H54 (cell line): ENCODE data around the gene VPREB3.

Experiments
- DNase-seq: peaks from one replicate; pipeline ENCODE4 v3.0.0; 2011; ENCODE audit warnings: low spot score, mixed read lengths; ENCODE audit not compliant: insufficient read length
- FAIRE-seq: peaks from 3 replicates; lab custom pipeline; 2011; peaks lifted over from hg19 to GRCh38; lab: Jason Lieb, UNC
- POLR2A ChIP-seq: IDR thresholded peaks from 2 replicates; pipeline ENCODE4 v1.6.1; 2011; ENCODE audit warnings: low read depth, mild to moderate bottlenecking, low read length

VPREB3 gene

DNA sequence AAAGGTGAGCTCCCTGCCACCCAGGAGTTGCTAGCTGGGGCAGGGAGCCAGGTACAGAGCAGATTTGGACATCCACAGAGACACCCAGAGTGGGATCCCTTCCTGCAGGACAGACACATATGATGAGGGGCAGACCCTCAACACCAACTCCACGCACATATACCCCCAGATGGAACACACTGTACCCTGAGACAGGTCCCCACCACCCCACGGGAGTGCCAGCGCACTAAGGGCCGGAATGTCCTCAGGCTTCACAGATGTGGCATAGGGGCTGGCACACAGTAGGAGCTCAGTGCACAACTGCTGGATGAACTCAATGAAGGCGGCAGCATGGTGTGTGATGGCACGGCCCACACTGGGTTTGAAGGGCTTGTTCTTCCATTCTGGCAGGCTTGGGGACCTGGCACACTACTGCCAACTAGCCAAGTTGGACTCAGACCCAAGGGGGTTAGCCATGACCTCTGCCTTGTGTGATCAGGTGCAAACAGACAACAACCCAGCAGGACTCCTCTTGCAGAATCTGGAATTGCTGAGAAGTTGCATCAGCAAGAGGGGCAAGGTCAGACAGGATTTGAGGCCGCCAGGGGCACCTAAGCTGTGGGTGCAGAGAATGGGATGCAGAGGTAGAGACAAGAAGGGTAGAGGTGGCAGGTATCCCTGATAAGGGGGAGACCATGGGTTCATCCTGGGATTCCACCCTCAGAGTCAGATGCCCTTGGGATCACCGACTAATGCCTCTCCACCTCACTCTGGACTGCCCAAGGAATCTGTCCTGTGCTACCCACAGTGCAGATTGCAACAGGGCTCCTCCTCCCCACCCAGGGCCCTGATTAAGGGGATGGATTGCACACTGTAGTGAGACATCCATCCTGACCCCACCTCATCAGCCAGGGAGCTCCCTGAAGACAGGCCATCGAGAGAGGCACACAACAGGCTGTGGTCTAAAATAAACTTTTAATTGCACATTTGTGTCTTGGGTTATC is 11.0 kb upstream of the VPREB3 start:
- TF ChIP-seq POLR2A = no peak
- no peak for FAIRE-seq

DNA sequence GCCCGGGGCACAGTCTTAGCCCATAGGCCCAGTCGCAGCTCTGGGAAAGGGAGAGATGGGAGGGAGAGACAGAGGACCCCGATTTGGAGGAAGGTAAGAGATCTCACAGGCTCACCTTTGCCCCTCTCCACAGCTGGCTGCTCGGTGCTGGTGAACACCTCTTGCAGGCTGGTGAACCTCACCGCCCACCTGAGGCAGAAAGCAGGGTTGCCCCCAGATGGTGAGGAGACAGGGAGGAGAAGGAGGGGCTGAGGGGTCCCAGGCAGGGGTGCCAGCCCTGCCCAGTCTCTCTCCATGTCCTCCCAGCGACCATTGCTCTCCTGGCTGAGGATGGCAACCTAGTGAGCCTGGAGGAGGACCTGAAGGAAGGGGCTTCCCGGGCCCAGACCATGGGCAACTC is 9.7 kb upstream of the VPREB3 start:
- no peak for DNase-seq
- no peak for FAIRE-seq
- no peak for TF ChIP-seq POLR2A

More for the DNA sequence above, 11.0 kb upstream of the VPREB3 start:
- DNase-seq = no peak

DNA sequence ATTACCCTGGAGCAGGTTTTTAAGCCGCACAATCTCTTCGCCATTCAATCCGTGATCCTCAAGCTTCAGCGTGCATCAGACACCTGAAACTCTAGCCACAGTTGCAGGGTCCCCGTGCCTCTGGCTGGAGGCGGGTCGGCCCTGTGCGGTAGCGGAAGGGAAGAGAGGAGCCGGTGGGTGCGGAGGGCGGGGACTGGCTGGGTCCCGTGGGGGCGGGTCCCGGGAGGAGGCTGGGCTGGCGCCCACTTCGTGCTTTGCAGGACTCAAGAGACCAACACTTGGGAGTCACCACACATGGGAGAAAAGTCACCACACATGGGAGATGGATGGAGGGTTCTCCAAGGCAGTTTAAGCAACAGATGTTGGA is 9.3 kb upstream of the VPREB3 start:
- DNase-seq (no peak), FAIRE-seq (no peak)
- TF ChIP-seq POLR2A = no peak

DNA sequence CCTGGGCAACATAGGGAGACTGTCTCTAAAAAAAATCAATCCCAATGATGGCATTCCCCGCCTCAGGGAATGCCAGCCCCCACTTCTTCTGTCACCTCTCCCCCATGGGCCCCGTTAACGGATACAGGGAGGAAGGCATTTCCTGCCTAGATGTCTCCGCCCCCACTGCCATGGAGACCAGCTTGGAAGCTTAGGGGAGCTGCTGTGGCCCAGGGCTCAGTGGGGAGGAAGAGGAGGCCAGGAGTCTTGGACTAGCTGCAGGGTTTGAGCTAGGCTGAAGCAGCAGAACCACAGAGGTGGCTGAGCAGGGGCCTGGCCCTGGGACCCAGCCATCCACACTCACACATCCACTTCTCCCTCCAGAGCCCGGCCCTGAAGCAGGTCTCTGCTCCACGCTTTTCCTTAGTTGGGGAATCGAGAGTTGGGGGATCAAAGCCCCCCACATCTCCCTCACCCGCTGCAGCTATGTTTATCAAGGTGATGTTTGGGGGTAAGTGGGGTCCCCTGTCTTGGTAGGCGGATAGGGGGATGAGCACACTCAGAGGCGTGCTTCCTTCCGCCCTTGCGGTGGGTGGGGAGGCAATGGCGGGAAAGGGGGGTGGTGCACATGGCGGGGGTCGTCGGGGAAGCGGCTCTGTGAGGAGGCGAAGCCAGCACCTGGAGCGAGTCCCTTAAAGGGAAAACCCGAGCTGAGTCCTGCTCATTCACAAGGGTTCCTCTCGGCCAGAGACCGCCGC is 8.8 kb upstream of the VPREB3 start, which contains the start of gene C22orf15:
Gene C22orf15 (plus strand): TSS at position 149 of the 737 bp plus-strand sequence. CDS start 317 bp downstream, at position 466.
- no peak for FAIRE-seq
- peak; percentile 62 for DNase-seq
- no peak for TF ChIP-seq POLR2A

DNA sequence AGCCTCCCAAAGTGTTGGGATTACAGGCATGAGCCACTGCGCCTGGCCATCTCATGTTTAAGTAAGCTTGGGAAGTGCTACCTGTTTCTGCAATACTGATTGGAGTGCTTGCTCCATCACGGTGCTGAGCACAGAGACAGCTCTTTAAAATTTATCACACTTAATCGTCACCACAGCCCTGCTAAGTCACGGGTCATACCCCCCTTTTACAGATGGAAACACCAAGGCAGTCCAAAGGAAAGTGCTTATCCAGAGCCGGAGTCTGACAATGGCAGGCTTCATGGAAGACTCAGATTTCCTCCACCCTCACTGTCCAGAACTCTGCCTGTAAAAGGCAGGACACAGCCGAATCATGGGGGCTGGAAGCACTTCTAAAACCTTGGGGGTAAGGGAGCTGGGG is 5.8 kb upstream of the VPREB3 start:
- DNase-seq (no peak), FAIRE-seq (no peak)
- TF ChIP-seq POLR2A = no peak

DNA sequence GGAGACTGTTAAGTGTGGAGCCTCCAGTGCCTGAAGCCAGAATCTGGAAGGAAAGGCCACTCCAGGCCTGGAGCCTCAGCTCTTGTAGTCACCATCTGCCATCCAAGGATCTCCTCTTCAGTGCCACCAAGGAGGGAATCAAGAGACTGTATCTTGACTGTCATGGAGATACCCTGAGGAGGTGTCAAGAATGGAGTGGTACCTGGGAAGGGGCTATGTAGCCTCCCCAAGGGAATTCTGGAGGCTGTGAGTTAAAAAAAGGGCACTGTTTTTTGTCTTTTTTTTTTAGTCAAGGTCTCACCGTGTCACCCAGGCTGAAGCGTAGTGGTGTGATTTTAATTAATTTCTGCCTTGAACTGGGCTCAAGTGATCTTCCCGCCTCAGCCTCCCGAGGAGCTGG is 5.3 kb upstream of the VPREB3 start:
- TF ChIP-seq POLR2A = no peak
- no peak for DNase-seq
- FAIRE-seq = no peak

DNA sequence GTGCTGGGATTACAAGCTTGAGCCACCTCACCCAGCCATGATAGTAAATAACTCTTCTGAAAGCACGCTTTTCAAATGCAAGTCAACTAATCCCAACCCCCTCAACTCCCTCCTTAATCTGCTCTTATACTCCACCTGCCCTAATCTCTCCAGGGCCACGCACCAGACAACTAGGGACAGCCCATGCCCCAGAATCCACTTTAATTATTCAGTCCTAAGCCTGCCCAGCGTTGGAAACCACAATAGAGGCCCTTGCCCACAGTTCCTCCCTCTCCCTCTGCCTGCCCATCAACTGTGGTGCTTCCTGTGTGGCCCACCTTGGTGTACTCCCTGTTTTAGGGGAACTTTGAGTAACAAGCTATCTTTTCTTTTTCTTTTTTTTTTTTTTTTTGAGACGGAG is 2.7 kb upstream of the VPREB3 start:
- no peak for TF ChIP-seq POLR2A
- DNase-seq = no peak
- FAIRE-seq = no peak

DNA sequence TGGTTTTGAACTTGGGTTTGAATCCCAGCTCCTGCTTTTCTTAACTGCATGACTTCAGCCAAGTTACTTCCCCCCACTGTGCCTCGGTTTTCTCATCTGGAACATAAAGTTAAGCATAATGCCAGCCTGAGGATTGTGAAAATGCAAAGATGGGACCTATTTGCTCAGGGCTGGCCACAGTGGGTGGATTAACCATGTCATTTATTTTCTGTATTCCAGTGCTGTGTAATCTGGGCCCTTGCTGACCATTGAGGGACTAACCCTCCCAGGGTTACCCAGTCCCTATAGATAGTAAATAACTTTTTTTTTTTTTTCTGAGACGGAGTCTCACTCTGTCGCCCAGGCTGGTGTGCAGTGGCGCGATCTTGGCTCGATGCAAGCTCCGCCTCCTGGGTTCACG is 1.5 kb upstream of the VPREB3 start:
- TF ChIP-seq POLR2A = no peak
- FAIRE-seq (no peak), DNase-seq (no peak)

DNA sequence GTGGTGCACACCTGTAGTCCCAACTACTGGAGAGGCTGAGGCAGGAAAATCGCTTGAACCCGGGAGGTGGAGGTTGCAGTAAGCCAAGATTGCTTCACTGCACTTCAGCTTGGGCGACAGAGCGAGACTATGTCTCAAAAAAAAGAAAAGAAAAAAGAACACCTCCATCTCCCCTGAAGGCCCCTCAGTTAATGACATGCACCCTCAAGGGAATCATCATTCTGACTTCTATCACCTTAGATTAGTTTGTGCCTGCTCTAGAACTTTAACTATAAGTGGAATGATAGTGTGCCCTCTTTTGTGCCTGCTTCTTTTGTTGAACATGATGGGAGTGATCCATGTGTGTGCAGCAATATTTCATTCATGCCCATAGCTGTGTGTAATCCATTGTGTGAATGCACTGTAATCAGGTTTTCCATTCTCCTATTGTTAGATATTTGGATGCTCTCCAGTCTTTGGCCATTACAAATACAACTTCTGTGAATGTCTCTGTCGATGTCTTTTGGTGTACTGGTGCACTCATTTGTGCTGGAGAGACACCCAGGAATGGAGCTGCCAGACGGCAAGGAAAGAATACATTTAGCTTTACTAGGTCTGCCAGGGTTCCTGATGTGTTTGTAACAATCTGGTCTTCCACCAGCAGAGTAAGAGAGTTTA is 883 bp upstream of the VPREB3 start:
- no peak for FAIRE-seq
- TF ChIP-seq POLR2A = no peak
- no peak for DNase-seq

DNA sequence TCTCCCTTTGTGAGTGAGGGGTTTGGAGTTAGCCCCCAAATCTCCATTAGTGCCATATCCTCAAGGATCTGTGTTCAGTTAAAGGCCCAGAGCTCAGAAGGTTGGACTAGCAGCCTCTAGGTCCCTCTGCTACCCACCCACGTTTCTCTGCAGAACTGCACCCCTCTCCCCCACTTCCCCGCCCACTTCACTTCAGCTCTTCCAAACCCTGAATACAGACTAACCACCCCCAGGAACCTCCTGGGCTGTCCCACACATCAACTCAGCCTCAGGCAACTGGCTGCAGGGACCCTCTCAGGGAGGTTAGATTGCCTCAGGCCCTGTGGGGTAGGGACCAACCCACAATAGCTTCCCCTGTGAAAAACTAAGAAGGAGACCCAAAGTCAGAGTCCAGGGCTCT is 840 bp downstream of the VPREB3 start:
- no peak for DNase-seq
- TF ChIP-seq POLR2A = no peak
- FAIRE-seq = no peak

DNA sequence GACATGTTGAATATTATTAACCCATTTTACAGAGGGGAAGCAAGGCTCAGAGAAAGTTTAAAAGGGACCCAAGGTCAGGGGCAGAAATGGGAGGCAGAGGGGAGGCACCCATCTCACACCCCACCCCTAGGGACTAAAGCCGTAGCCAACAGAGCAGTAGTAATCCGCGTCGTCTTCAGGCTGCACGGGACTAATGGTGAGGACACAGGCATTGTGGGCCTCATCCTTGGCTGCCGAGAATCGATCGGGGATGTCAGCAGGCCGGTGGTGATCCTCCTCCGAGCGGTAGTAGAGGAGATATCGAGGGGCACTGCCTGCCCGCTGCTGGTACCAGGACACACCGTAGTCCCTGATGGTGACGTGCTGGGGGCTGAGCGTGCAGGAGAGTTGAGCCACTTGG is 1.5 kb downstream of the VPREB3 start:
- FAIRE-seq = no peak
- TF ChIP-seq POLR2A = no peak

DNA sequence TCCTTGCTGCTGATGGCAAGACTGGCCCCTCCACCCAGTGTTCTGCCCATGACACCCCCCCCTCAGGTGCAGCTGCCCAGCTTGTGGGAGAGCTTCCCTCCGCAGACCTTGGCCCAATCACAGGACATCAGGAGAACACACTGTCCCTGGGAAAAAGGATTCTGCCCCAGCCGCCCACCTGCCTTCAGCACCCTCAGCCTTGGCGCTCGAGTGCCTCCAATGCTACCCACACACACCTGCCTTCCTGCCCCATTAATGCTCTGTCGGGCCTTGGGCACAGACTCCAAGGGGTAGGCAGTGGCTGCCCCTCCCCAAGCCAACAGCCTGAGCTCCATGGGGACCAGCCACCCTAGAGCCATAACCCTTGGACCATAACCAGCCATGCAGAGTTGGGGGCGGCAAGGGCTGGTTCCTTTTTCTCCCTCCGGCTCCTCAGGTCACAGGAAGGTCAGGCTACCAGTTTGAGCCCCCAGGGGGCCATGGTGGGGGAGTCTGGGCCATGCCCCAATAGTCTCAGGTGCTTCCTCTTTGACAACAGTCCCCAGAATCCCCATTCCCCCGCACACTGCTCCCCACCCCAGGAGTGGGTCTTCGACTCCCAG is 2.0 kb downstream of the VPREB3 start:
- DNase-seq (no peak), FAIRE-seq (no peak)
- no peak for TF ChIP-seq POLR2A

More for the DNA sequence above, 1.5 kb downstream of the VPREB3 start:
- no peak for DNase-seq

DNA sequence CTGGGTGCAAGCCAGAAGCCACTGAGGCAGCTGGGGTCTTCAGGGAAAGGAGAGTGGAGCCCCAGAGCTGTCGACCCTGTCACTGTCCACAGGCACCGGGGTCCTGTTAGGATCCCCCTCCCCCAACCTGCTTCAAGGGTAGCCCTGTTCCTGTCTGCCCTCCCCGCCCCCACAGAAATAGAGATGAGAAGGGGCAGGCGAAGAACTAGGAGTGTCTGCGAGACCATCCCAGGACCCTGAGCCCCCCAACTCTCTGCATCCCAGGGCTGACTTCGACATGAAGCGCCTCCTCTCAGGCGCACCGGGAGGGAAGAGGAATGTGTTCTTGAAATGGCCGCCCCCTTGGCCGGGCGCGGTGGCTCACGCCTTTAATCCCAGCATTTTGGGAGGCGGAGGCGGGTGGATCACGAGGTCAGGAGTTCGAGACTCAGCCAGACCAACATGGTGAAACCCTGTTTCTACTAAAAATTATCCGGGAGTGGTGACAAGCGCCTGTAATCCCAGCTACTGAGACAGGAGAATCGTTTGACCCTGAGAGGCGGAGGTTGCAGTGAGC is 2.7 kb downstream of the VPREB3 start:
- no peak for TF ChIP-seq POLR2A
- FAIRE-seq (no peak), DNase-seq (no peak)
